ENCODE results near the gene DLX6. TPM values are rescaled to one million over a fixed set of nuclear protein-coding genes. Genes with fewer than 3 reads are reported as not detected.
A peak's percentile ranks its signal among the peaks of the same experiment; 100 is the strongest.
"Not testable (repeated sequence)": the region's sequence is repeated elsewhere in the genome, so short reads cannot be mapped to it uniquely, and the experiment has no call there.

Gene DLX6
- polyA plus RNA-seq, 1 donor = 0.14 TPM

DNA sequence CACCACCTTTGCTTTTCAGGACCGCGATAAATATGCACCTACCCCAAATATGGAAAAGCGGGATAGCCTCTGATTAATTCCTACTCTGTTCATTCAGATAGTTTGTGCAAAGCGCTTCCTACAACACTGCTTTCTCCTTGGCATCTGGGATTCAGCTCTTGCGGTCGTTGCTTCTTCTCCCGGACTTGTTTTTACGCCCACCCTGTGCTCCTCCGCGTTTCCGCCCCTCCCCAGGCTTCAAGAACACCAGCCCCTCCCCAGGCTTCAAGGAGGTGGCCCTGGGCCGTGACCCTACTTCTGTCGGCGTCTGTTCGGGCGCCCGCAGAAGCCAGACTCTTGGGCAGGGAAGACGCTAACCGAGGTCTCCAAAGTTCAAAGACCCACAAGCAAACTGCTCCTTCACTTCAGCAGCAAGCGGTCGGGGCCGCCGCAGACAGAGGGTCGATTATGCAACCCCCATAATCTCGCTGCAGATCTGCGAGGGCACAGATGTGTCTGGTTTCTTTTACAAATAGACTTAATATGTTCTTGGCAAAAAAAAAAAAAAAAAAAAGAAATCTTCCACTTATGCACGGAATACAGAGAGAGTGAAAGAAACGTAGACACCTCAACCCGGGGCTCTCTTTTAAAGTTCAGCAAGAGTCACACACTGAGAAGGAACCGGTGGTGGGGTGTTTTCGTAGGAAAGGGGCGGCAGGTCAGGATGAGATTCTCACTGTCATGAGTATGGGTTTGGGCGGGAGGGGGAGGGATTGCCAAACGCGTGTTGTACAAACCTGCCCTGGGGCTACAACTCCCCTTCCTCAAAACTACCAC, 17.3 kb downstream of the DLX6 start:
- no peak for DNase-seq (ENCODE audit: low read depth)

DNA sequence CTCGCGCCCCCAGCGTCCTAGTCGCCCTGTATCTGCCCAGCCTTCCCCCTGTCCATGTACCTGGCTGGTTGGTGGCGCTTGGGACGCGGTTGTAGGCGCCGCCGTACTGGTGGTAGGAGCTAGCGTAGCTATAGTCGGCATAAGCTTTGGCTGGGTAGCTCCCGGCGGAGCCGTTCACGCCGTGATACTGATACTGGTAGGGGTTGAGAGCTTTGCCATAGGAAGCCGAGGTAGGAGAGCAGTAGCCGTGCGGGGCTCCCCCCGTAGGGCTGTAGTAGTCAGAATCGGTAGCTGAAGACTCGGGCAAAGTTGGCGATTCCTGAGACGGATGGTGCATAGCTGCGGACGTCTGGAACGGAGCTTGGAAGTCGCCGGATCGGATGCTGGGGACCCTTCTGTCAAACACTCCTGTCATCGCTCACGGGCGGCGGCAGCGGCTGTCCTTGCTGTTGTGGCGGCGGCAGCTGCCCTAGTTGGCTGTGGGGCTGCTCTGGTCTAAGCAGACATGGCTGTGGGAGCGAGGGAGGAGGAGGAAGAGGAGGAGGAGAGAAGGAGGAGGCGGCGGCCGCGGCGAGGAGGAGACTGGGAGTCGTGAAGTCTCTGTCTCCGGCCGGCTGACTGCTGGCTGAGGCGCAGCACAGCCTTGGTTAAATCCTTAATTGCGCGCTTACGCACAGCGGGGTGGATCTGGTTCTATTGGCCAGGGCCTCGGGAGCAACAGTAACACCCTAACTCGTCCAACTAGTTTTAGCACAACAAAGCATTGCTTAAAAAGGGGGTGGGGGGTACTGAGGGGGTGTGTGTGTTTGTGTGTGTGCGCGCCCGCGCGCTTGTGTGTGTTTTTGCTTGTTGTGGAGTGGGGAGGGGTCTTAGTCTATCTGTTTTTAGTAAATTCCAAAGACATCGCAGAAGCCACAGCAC, 19.1 kb downstream of the DLX6 start, which contains the start of gene DLX5:
Gene DLX5 (minus strand): TSS at position 623 of the 921 bp plus-strand sequence. CDS start 208 bp downstream, at position 415.
- DNase-seq (ENCODE audit: low read depth) = no peak

DNA sequence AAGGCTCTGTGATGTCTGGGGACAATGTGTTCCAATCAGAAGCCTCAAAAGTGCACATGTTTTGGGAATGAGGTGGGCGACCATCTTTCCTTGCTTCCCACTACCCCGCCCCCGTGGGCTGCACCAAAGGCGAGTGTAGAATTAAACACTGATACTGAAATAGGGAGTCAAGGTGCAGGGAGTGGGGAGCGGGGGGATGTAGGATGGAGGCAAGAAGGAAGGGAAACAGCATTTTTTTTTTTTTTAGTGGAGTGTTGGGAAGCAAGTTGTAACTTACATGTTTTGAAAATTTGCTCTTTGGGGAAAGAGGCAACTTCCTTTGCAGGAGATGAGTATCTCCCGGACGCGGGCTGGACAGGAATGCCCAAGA, 19.8 kb downstream of the DLX6 start:
- no peak for DNase-seq (ENCODE audit: low read depth)

DNA sequence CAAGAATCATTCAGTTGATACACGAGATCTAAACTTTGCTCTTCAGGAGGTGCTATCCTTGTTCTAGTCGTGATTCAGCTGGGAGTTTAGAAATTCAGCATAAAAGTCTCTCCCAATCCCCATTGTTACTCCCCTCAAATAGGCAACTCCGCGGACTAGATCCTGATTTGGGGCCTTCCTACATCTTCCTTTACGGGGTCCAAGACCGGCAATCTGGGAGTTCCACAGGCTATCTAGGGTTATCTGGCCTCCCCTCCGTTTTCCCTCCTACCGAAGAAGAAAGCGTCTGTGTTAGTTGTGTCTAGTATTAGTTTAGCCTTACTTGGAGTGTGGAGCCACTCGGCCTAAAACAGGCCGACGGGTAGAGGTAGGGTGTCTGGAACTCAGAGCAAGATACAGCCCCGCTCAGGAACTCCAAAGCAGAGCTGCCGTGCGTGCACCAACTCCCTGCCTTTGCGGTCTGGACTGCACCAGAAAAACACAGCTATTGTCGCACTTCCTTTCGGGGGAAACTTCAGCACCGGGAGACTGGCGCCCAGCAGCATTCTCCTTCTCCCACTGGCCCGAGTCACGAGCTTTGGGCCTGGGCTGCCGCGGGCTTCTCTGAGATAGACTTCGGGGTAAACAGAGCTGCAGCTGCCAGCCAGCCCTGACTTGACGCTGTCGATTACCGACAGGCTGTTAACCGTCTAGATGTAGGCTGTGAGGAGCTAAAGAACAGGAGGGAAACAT, 20.8 kb downstream of the DLX6 start:
- DNase-seq (ENCODE audit: low read depth) = no peak

DNA sequence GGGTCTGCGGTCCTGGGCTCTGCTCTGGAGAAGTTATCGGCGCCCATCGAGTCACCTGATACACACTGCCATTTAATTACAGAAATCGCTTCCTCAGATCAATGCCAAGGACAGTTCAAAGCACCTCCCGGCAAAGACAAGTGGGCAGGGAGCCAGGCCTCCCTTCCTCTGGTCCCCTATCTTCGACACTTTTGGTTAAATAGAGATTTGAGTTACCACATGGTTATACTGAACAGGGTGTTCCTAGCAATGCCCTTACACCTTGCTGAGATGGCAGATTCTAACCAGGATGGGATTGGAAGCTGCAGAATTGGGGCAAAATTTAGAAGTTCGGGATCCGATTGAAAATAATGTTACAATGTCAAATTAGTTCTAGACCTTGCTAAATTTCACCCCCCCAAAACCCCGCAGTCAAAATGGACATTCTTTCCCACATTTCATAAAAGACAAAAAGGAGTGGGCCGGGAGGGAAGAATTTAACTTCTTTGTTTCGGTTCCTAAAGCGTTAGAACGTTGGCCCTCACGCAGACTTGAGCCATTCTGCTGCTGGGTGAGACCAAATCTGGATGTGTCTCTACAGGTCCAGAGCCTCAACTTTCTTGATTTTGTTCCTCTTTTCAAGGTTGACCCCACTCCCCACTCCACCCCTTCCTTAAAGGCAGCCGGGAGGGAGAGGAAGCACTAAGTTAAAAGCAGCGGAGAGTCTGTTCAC, 21.5 kb downstream of the DLX6 start:
- no peak for DNase-seq (ENCODE audit: low read depth)

DNA sequence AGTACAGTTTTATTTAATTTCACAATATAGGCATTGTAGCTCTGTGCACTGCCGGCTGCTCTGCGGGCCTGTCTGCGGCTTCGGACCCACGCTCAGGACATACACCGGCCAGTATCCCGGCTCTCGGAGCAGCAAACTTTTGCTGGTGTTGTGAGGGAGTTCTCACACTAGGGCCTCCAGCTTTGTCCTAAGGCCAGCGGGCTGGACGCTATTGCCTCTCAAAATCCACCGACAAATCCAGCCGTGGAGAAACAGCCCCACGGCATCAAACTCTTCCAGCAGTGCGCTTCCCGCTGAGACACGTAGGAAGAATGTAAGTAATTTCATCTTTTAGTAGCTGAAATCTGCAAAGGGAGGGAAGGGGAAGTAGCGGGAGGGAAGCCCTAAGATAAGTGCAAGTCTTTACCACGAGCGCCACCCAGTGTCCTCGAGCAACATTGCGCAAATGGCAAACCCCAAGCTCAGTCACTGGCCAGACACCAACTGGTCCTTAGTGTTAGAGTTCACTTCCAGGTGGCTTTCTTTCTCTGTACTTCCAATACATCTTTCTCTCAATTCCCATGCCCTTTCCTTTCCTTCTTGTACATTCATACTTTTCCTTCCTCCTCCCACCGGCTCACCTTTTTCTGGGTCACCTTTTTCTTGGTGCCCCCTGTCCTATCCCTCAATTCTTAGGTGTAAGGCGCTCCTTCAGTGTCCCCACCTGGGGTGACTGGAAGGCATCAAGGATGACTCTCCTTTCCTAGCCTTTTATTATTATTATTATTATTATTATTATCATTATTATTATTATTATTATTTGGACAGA, 22.3 kb downstream of the DLX6 start:
- peak; percentile 50 for DNase-seq (ENCODE audit: low read depth)

DNA sequence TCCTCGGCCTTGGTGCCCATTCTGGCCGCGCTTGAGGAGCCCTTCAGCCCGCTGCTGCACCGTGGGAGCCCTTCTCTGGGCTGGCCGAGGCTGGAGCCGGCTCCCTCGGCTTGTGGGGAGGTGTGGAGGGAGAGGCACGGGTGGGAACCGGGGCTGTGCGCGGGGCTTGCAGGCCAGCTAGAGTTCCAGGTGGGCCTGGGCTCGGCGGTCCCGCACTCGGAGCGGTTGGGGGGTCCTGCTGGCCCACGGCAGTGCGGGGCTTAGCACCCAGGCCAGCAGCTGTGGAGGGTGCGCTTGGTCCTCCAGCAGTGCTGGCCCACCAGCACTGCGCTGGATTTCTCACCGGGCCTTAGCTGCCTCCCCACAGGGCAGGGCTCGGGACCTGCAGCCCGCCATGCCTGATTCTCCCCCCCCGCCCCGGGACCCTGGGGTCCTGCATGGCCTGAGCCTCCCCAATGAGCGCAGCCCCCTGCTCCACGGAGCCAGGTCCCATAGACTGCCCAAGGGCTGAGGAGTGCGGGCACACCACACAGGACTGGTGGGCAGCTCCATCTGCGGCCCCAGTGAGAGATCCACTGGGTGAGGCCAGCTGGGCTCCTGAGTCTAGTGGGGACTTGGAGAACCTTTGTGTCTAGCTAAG, 29.0 kb downstream of the DLX6 start:
- not testable (repeated sequence) for DNase-seq (ENCODE audit: low read depth)

DNA sequence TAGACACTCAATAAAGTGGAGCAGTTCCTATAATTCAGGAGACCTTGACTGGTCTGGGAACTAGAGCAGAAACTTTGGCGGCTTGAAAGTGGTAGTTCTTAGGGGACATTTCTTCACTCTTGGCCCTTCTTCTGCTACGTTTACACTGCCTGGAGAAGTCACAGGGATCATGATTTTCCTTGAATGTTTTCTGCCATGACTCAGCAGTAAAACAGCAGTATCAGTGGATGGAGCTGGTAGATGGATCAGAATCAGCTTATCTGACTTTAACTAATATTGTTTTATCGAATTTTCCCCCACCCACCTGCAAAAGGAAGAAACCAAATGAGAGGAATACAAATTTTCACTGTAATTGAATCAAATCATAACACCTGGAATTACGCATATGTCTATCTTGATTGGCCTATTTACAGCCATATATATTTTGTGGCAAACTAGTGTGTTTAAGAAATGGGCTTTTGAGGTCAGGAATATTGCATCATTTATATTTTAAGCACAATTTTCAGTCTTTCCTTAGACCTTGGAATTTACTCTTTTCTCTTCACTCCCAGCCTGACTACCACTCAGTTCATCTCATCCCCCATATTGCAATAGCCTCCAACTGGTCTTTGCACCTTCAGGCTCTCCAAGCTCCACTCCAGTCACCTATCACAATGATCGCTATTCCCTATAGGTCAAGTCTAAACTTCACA, 34.2 kb downstream of the DLX6 start:
- no peak for DNase-seq (ENCODE audit: low read depth)

DNA sequence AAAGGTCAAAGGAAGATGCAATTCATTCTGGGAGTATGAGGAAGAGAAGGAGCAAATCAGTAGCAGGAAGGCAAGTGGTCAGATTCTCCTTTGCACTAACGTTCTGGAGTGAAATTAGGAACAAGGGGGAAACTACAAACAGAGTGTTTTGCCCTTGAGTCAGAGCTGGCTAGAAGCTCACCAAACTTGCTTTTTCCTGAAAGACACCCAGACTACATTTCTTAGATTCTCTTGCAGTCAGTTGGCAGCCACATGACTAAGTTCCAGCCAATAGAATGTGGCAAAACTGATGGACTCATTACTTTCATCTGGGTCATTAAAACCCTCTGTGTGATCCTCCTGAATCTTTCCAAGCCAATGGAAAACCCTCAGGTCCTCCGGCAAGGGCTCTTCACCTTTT, 37.9 kb downstream of the DLX6 start:
- no peak for DNase-seq (ENCODE audit: low read depth)

Other genes starting within 250 kb of the DLX6 start
- gene DLX5, start 19.3 kb downstream of the DLX6 start, polyA plus RNA-seq (ENCODE audit: insufficient read length) = 0.22 TPM
- 18.9 TPM for gene SDHAF3, start 112.1 kb downstream of the DLX6 start, polyA plus RNA-seq (ENCODE audit: insufficient read length)

Measured in forelimb muscle (tissue), 1 donor.